Fibroblast of pulmonary artery (primary cell): Measurements from ENCODE around the gene USP13.

ENCODE experiments used
- DNase-seq: peaks from one replicate; pipeline ENCODE4 v3.0.0-alpha.2; 2010; ENCODE audit warnings: low read depth
- H3K4me3 ChIP-seq: replicated peaks from 2 replicates; pipeline ENCODE4 v1.5.1; 2011; ENCODE audit warnings: low read depth, mild to moderate bottlenecking, control low read depth, low read length, moderate library complexity
- CTCF ChIP-seq: IDR thresholded peaks from 2 replicates; pipeline ENCODE4 v1.5.1; 2011; ENCODE audit warnings: mild to moderate bottlenecking, control low read depth, low read length, inconsistent platforms; ENCODE audit errors: missing control alignments

The USP13 gene

GRCh38 chr3:179733797-179734196, 81.0 kb downstream of the USP13 start:
- TF ChIP-seq CTCF: no peak
- H3K4me3 ChIP-seq: no peak overlapping the region
- no peak for DNase-seq

- no peak for DNase-seq
- no peak for TF ChIP-seq CTCF
- no peak overlapping the region for H3K4me3 ChIP-seq
Observed at GRCh38 chr3:179734497-179735281, 81.8 kb downstream of the USP13 start.

- H3K4me3 ChIP-seq: no peak overlapping the region
- TF ChIP-seq CTCF: no peak
- DNase-seq: no peak
Observed at GRCh38 chr3:179735321-179735720, 82.5 kb downstream of the USP13 start.

DNA sequence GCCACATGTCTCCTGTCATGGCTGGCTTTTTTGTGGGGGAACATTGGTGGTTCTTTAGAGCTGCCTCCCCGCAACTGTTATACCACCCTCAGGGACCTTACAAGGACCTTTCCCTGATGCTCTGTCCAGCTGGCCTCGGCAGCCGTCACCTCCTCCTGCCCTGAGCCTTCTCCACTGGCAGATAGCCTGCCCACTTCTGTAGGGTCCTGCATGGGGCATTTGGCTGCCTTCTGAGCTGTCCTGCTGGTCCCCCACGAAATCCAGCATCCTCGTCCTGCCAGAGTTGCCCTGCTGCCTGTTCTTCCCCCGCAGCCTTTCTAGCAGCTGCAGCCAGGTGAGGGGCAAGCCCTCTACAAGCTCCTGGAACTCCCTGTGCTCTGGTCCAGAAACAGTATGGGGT, 86.2 kb downstream of the USP13 start:
- TF ChIP-seq CTCF: no peak
- DNase-seq: no peak

GRCh38 chr3:179739816-179740594, 87.2 kb downstream of the USP13 start:
- TF ChIP-seq CTCF: no peak
- no peak for DNase-seq
- no peak overlapping the region for H3K4me3 ChIP-seq

More for the DNA sequence above, 86.2 kb downstream of the USP13 start:
- H3K4me3 ChIP-seq: no peak overlapping the region

- no peak overlapping the region for H3K4me3 ChIP-seq
- no peak for DNase-seq
- no peak for TF ChIP-seq CTCF
Observed at GRCh38 chr3:179743913-179744312, 91.1 kb downstream of the USP13 start.
